Frontal cortex (tissue), 4 donors: ENCODE data around the gene ARL8B. TPM values are rescaled to one million over a fixed set of nuclear protein-coding genes. Genes with fewer than 3 reads are reported as not detected.
"Not testable (repeated sequence)": the region's sequence is repeated elsewhere in the genome, so short reads cannot be mapped to it uniquely, and the experiment has no call there.

Experiments used
- DNase-seq, 2 donors: peaks; one replicate each; pipeline ENCODE4 v3.0.0; 2012; ENCODE audit warnings: low spot score in 2 of 2
- FAIRE-seq: peaks from 2 replicates; lab custom pipeline; 2012; peaks lifted over from hg19 to GRCh38; lab: Jason Lieb, UNC
- total RNA-seq: library from RNA; depleted of rRNA; stranded (reverse); fragments of >200 nt; gene quantifications from one replicate; pipeline ENCODE4 v1.2.3, GENCODE V29; 2014
- donor health status: control.
- donor health status: control.
- donor health status: control.

The ARL8B gene
- total RNA-seq, 1 donor from 2014 or later = 81.1 TPM

- not testable (repeated sequence) for DNase-seq, FAIRE-seq
These were observed 61.6 kb downstream of the ARL8B start for GRCh38 chr3:5183714-5184113.

DNA sequence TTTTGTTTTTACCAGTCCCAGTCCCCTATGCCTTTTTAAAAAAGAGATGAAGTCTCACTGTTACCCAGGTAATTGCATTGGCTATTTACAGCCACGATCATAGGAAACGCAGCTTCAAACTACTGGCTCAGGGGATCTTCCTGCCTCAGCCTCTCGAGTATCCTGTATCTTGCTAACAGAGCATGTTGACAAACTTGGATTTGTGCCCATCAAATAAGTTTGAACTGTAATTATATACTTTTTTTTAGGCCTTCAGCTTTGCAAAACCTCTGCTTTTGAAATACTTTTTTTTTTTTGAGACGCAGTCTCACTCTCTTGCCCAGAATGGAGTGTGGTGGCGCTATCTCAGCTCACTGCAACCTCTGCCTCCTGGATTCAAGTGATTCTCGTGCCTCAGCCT lies 62.4 kb downstream of the ARL8B start:
- FAIRE-seq (no peak), DNase-seq (no peak)

- FAIRE-seq = no peak
- no peak for DNase-seq
These were observed 63.1 kb downstream of the ARL8B start for GRCh38 chr3:5185093-5185673.

DNA sequence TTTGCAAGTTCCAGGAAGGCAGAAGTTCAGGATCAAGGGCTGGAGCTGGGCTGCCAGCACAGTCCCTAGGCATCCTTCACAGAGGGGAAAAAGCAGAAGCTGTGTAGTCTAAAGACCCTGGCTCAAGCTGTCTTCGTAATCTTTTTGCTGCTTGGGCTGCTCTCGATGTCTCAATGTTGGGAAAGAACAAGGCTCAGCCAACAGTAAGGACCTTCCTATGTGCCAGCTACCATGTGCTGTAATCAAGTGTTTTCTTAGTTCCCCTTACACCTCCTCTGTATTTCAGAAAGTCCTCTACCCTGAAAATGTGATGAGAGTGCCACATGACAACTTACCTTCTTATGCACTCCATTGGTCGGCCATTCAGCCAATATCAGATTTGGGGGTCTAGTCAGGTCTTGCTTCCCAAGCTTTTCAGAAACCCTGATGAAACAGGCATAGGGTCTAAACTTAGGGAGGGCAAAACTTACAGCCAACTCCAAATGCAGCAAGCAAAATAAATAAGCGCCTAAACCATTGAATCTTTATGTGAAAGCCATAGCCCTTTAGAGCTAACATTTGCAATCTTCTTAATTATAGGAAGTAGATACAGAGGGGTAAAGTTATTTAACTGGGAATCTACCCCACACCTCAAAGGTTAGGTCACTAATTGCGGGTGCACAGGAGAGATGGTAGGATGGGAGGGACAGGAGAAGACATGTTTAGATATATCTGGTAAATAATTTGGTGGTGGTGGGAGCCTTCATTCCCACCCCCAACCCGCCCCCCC lies 64.2 kb downstream of the ARL8B start:
- DNase-seq = peak; percentile 12 to 14
- FAIRE-seq = no peak

DNA sequence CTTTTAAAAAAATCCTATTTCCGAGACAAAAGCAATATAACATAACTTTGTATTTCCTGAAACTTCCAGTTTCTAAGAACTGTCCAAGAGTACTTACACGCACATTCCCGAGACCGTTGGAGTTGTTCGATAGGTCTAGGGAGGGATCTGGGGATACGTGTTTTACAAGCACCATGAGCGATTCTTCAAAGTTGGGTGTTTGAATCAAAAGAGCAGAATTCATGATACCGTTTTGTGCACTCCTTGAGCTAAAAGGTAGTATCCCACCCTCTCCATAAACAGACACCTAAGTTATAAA lies 64.7 kb downstream of the ARL8B start:
- FAIRE-seq (no peak), DNase-seq (peak; percentile 10 to 17)

DNA sequence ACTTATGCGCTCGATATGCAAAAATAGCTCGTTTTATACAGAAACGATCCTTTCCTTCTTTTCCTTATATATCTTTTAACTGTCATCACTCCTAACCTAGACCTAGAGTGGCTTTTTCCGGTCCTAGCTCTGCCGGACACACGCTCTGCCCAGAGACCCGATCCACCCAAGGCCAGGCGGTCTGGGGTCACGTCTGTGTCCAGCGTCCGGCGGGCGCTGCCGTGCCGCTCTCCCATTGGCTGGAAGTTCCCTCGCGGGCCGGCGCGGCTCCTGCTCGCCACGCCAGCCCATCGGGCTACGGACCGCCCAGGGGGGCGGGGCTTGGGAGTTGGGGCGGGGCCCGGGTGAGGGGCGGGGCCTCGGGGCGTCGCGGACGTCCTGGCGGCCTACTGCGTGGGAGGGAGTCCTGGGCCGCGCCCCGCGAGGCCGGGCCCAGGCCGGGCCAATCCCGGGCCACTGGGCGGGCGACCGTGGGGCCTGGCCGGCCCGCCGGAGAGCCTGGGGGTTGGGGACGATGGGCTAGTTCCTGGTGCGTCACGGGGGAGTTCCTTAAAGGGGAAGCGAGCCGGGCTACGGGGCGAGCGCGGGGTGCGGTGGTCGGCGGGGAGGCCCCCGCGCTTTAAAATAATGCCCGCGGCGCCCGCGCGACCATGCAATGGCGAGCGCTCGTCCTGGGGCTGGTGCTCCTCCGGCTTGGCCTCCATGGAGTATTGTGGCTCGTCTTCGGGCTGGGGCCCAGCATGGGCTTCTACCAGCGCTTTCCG lies 65.2 kb downstream of the ARL8B start, which contains the start of gene EDEM1:
TSS of gene EDEM1 (plus strand) at position 552 of the 764 bp plus-strand sequence. CDS start at position 651, 99 bp downstream.
- FAIRE-seq (no peak), DNase-seq (peak; percentile 97 to 99)

GRCh38 chr3:5187920-5188418 lies 65.9 kb downstream of the ARL8B start:
- peak; percentile 37 to 54 for DNase-seq
- FAIRE-seq = no peak

- peak in 1 of 2 donors; percentile 15 for DNase-seq
- FAIRE-seq = no peak
These were observed 66.5 kb downstream of the ARL8B start for GRCh38 chr3:5188419-5189221.

DNA sequence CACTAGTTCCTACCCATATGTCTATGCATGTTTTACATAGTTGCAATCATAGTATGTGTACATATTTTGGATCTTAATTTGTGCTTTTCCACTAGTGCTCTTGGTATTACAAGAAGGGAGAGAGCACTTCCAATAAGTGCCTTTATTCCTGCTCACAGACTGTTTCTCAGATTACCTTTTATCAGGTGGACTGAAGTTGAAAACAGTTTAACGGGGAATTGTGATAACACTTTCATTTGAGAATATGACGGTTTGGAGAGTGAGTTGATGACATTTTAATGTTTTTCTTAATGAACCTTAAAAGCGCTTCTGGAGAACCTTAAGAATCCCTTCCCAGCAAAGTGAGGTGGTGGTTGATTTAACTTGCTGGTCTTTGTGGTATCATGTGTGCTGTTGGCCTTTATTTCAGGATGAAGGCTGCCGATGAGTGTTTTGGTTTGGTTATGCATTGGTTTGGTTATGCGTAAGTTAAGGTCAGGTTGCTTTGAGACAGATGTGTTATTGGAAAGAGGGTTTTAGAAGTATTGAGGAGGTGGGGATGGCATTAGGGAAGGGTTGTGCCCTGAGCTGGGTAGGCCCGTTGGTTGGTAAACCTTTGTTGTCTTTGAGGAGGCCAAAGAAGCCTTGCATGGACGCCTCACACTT lies 68.2 kb downstream of the ARL8B start:
- FAIRE-seq (no peak), DNase-seq (no peak)

- FAIRE-seq (no peak), DNase-seq (no peak)
These were observed 69.6 kb downstream of the ARL8B start for GRCh38 chr3:5191555-5192304.

DNA sequence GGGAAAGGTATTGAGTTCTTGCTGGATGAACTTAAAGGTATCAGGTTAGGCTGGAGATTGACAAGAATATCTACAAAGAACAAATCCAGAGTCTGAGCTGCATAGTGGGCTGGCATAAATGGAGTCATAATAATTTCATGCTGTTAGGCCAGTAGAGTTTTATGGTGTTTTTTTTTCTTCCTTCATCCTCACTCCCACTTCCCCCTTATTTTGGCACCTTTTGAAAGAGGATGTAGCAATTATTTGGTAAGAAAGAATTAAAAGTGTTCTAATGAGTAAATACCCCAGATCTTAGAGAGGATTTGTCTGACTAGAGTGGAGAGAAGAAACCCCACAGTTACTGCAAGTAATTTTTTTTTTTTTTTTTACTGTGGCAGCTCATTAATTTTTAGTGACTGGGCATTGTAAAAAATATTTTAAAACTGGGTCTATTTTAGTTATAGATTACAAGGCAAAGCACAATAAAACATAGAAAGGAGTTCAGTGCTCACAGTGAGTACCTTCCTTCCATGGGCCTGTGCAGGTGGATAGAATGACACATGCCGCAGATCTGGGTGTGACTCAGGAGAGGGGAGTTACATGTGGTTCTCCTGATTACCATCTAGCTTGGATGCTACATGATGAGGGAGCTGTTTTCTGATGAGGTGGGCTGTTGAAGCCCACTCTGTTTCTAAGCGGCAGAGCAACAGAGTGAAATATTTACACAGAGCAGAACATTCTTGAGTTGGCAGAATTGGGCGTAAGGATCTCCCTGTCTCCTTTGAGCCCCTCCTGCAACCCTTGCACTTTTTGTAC lies 70.7 kb downstream of the ARL8B start:
- DNase-seq (no peak), FAIRE-seq (no peak)

DNA sequence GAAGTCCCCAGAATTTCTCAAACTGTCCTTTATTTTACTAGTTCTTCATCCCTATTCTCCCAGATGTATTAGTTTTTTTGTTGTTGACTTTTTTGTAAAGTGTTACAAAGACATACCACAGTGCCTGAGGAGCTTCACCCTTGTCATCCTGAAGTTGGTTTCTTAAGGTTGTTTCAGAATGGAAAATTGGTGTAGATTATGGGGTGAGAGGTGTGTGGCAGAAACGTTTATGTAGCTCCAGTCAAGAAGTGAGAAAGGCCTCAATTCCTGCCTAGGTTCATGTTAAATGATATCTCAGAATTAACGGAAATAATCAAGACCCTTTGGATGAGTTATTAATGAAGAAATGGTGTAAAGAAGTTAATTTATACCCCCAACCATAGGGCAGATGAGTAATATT lies 72.2 kb downstream of the ARL8B start:
- FAIRE-seq = no peak
- DNase-seq = no peak

GRCh38 chr3:5194801-5195509 lies 72.9 kb downstream of the ARL8B start:
- FAIRE-seq (no peak), DNase-seq (no peak)

- FAIRE-seq = no peak
- no peak for DNase-seq
These were observed 73.5 kb downstream of the ARL8B start for GRCh38 chr3:5195605-5196004.

DNA sequence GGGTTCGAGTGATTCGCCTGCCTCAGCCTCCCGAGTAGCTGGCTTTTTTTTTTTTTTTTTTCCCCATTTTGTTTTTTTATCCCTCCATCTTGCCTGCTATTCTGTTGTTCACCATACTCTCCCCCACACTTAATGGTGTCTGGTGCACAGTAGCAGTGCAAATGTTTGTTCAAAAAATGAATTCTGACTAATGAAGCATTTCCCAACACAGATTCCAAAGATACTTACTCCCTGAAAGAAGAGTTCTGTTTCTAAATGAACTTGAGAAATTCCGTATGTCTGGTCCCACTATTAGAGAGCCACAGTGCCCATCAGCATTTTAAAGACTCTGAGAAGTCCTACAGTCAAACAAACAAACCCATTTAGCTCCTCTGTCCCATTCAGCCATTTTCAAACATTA lies 74.9 kb downstream of the ARL8B start:
- DNase-seq (no peak), FAIRE-seq (no peak)

- FAIRE-seq = no peak
- DNase-seq = no peak
These were observed 75.6 kb downstream of the ARL8B start for GRCh38 chr3:5197470-5198312.

- no peak for DNase-seq
- FAIRE-seq = no peak
These were observed 76.2 kb downstream of the ARL8B start for GRCh38 chr3:5198313-5198677.
